Measurements from ENCODE around the gene RASAL2. TPM values are rescaled to one million over a fixed set of nuclear protein-coding genes. Genes with fewer than 3 reads are reported as not detected.

Gene RASAL2
- total and polyA plus RNA-seq, 9 of the 15 experiments (the other 6 are each of a cell fraction or from before 2014, with no cell fraction given): 0.13 to 1.0 (median 0.62) TPM

GRCh38 chr1:178472531-178472930 lies 378.6 kb downstream of the RASAL2 start (continued):
- TF ChIP-seq ARID3A (IDR thresholded peaks at IDR 0.05; ENCODE audit: borderline replicate concordance, low read depth, low read length) (no peak), ELK3 (CRISPR knock-in tag; IDR thresholded peaks at IDR 0.05) (no peak), JUN (IDR thresholded peaks at IDR 0.05; ENCODE audit: borderline replicate concordance, low read depth, low read length) (no peak), JUN (CRISPR knock-in tag; IDR thresholded peaks at IDR 0.05; ENCODE audit: borderline replicate concordance) (no peak)

GRCh38 chr1:178477373-178477772 lies 383.5 kb downstream of the RASAL2 start:
- no peak overlapping the region for H3K27ac ChIP-seq (ENCODE audit: extremely low read depth, low read depth, low read length)
- POLR2A ChIA-PET: no interaction called here
- no peaks in the 10 kb centered on the region for H3K79me2 ChIP-seq (ENCODE audit: control insufficient read depth, insufficient read depth, low read length)
- no peaks in the 10 kb centered on the region for H3K9me3 ChIP-seq (replicated peaks; ENCODE audit: control insufficient read depth, insufficient read depth, low read depth, low read length)
- H3K9ac ChIP-seq (ENCODE audit: insufficient read depth in 1 of 2, low read depth in 2 of 2, low read length in 2 of 2): no peak overlapping the region
- FAIRE-seq: no peak
- no peak for TF ChIP-seq HES1 (IDR thresholded peaks at IDR 0.05; ENCODE audit: low read depth)
- no peak for TF ChIP-seq KDM4B (IDR thresholded peaks at IDR 0.05; ENCODE audit: borderline replicate concordance in 2 of 2, low read depth in 1 of 2)
- no peak for TF ChIP-seq MCM2 (IDR thresholded peaks at IDR 0.05; ENCODE audit: low read depth)
- no peak for TF ChIP-seq TCF7L2 (IDR thresholded peaks at IDR 0.05; ENCODE audit: low read depth, low read length)
- no peak for TF ChIP-seq NR2C2 (CRISPR knock-in tag; IDR thresholded peaks at IDR 0.05)
- no peak for TF ChIP-seq NR2C2 (tag; IDR thresholded peaks at IDR 0.05)
- TF ChIP-seq LCOR (CRISPR knock-in tag; IDR thresholded peaks at IDR 0.05): no peak
- no peak for TF ChIP-seq ZBTB33 (CRISPR knock-in tag; IDR thresholded peaks at IDR 0.05)
- no peaks in the 10 kb centered on the region for H4K20me1 ChIP-seq (replicated peaks; ENCODE audit: control insufficient read depth, insufficient read depth, low read length)
- 4% methylated on average over 4 of the region's 4 CpGs for WGBS (ENCODE audit: insufficient coverage, low coverage, missing lambda C conversion rate)
- no peaks in the 10 kb centered on the region for H3K36me3 ChIP-seq (ENCODE audit: control insufficient read depth, insufficient read depth, low read length)
- ATAC-seq: no peak
- no peak overlapping the region for H3K4me2 ChIP-seq (ENCODE audit: insufficient read depth, low read length)
- H3K4me1 ChIP-seq (replicated peaks in 1 of 2; ENCODE audit: control insufficient read depth in 2 of 2, insufficient read depth in 2 of 2, low read length in 2 of 2): no peaks in the 10 kb centered on the region
- CTCF ChIA-PET (ENCODE audit: low intra/inter-chr PET ratio): no interaction called here
- H3K4me3 ChIP-seq: no peak overlapping the region
- no peak overlapping the region for H2AFZ ChIP-seq (ENCODE audit: low read depth, low read length)
- BruUV-seq (replicated peaks): no TSS peak
- intact Hi-C loops (cut with micrococcal nuclease) (no loop called here), in situ Hi-C loops (cut with MboI) (no loop called here)
- no peak for DNase-seq (ENCODE audit: extremely low read depth in 1 of 4, low spot score in 3 of 4)
- no peaks in the 10 kb centered on the region for H3K9me1 ChIP-seq (ENCODE audit: control insufficient read depth, insufficient read depth, low read length)
- peaks cover 0 to 4% of the 10 kb centered on the region in 2 experiments; a peak in 1 of 5 replicates for H3K27me3 ChIP-seq (ENCODE audit: control insufficient read depth in 2 of 2, insufficient read depth in 2 of 2, low read length in 2 of 2)

Measured in K562 (cell line).